NCI-H748 treated with DMSO at 0.1 percent for 48 hours (cell line): Measurements from ENCODE around the gene RANBP6.

Experiments
- DNase-seq: peaks from one replicate; lab custom pipeline; 2025; lab: John Stamatoyannopoulos, UW

Gene RANBP6

DNA sequence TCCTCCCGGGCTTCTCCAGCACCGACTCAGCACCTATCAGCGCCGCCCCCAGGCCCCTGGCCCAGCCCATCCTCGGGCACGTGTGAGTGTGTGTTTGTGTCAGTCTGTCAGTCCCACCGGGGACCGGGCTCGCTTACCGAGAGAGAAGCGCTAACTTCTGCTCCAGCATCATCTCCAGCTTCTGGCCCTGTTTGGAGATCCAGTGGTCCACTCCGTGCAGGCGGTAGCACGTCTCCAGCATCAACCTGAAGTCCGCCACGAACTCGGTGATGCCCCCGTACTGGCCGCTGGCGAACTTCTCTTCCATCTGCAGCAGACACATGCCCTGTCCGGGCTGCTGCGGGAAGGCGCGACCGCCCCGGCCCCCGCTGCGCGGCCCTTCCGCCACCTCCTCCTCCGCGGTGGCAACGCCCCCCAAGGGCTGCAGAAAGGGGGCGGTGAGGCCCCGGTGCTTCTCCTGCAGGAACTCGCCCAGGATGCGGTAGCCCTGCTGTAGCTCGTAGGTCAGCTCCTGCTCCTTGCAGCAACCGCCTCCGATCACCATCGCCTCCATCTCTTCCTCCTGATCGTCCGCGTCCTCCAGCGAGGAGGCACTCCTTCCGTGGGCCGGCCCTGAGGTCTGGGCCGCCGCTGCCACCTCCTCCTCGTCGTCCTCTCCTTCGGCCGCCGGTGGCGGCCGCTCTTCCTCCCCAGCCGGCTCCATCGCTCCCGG is 8.2 kb downstream of the RANBP6 start:
- DNase-seq: peak; percentile 86

DNA sequence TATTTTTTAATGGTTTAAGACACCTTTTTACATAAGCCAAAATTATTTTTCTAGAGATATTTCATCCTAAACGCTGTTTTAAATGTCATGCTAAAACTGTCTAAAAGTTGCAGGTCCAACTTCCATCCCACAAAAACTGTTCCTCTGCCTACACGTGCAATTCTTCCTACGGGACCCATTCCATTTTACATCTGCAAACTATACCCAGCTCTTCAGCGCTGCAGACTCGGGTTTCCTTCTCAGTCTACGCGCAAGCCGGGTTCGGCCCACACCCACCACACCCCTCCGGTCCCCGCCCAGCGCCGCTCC is 8.7 kb downstream of the RANBP6 start:
- no peak for DNase-seq

DNA sequence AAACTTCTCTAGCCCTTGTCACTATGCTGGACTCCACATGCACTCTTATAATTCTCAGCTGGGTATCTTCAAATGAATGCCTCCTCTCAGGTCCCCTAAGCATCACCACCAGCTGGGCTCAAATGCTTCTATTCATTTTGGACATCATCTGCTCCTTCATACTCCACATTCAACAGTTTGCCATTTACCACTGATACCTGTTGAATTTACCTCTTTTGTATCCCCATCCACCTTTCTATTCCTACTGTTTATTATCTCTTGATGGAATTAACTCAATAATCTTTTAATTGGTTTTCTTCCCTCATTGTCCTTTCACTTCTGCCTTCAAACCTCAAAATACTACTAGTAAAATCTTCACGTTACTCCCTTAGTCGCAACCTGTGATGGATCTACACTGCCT is 14.5 kb downstream of the RANBP6 start:
- no peak for DNase-seq

DNA sequence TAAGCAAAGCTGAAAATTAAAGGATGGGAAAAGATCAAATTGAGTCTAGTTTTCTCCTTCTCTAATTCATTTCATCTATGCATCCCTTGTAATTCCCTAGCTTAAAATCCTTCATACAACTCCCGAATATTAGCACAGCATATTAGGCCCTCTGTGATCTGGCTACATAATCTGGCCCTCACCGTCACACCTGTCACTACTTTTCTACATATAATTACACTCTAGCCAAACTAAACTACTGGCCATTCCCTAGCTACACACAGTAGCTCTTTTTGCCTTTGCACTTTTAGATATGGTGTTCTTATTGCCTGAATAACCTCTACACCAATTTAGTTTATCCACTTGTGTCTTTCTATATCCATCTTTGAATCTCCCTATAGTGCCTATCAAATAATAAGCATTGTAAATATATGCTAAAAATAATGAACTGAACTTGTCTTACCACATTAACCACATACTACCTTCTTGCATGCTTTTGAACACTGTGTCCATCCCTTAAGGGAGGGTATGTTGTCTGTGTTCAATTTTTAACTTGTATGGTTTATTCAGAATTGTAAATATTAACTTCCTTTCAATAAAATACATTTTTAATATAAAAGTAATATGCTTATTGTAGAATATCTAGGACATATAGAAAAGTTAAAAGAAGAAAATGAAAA is 15.9 kb downstream of the RANBP6 start:
- no peak for DNase-seq

DNA sequence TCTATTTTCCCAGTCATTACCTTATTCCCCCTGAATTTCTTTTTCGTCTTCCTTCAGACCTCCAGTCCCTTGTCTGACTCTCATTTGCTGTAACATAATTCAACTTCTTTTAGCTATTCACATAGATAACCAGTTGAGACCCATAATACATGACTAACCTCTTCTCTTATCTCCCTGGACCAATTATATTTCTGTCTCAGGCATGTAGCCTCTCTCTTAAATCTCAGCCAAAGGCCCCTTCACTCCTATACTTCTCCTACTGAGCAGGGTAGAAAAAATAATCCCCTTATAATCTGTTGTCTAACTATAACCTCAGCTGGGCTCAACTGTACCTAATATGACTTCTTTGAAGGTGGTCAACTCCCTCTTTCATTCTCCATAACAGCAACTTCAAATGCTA is 20.9 kb downstream of the RANBP6 start:
- DNase-seq: no peak

DNA sequence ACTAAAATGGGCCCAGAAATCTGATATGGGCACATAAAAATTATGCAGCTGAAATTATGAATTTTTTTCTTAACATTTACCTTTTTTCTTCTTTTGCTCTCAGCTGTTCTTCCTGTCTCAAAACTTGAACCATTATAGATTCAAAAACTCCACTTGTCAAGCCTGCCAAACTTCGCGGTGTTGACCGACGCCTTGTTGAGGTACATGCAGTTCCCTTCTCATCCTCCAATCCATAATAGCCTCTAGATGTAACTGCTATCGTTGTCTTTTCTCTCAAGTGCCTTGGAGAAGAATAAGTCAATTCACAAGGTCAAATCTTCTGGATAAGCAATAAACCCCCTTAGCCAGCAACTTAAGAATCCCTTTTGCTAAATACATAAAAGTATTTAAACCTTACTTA is 27.2 kb downstream of the RANBP6 start:
- no peak for DNase-seq

DNA sequence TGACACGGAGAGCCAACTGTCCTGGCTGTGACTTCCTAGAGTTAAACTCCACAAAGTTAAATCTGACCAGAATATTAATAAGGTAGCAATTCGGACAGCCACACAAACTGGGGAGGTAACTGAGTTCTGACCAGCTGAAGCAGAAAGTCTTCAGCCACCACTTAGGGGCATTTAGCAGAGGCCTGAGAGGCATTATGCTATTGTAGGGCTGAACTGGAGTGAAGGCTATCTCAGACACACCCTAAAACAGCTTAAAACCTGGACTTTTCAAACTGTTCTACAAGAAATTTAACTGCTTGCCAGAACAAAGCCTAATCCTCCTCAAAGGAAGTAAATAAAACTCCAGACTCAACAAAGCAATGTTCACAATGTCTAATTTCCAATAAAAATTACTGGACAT is 32.4 kb downstream of the RANBP6 start:
- no peak for DNase-seq

DNA sequence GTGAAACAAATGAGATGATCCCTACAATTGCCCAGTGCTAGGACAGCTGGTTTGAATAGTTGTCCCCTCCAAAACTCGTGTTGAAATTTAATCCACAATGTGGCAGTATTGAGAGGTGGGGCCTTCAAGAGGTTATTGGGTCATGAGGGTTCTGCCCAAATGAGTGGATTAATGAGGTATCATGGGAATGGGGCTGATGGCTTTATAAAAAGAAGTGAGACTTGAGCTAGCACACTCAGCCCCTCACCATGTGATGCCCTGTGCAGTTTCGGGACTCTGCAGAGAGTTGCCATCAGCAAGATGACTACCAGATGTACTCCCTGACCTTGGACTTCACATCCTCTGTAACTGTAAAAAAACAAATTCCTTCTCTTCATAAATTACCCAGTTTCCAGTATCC is 33.1 kb downstream of the RANBP6 start:
- DNase-seq: no peak

DNA sequence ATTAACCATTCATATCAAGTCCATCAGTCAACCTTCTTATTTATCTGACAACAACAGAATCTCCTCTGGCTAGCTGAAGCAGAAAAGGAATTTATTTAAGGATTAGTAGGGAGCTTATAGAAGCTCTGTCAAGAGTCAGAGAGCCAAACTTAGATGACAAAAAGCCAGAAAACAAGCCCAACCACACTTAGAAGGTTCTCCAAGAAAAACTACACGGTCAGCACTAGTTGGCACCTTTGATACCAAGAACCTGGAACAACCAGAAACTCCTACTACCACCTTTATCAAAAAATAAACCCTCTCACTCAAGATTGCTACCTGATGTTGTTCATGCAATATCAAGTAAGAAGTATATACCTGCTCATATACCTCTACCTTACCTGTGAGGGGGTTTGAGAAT is 36.9 kb downstream of the RANBP6 start:
- DNase-seq: no peak

DNA sequence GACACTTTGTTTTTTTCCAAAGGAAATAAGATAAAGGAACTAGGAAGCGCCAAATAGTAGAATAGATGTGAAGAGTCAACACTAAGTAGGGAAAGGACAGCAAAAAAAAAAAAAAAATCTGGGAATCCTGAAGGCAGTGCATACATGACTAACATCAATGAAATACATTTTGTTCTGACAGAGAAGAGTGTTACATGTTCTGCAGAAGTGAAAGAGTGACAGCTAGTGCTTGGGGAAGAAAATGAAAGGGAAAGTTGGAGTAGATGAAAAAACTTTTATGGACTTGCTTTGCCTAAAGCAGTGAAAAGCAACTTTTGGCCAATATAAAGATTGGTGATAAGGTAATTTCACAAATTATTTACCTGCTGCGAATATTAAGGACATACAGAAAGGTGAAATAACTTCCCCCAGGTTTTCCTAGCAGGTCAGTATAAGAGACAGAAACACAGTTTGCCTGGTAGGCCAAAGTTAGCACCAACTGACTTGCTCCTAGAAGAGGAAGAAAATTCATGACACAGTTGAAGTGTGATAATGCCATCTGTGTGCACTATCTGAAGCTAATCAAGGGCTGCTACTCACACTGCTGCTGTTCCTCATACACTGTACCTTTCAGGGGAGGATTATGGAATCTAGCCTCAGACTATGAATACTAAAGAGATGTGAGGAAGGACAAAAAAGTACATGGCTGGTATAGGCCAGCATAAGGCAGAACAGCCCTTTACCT is 38.6 kb downstream of the RANBP6 start:
- no peak for DNase-seq

DNA sequence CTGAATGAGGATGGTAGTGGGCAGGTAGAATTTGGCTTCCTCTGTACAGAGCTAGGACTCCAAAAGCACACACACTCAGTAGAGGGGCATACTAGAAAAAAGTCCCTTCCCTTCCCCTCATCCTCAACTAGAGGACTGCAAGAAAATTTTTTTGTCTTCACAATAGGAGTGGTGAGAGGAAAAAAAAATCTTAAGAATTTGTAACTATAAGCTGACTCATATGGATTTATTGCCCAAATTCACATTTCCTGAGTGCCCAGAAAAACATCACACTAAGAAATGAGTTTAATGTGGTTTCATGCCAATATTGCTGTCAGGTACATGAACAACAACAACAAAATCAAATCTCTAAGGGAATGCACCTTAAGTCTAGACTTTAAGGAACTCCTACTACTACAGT is 43.7 kb downstream of the RANBP6 start:
- DNase-seq: no peak
